Smooth muscle cell (in vitro differentiated cells): Measurements from ENCODE around the gene NR3C2. TPM values are rescaled to one million over a fixed set of nuclear protein-coding genes. Genes with fewer than 3 reads are reported as not detected.

ENCODE experiments used
- DNase-seq: peaks from one replicate; lab custom pipeline; 2025; ENCODE audit not compliant: unreplicated experiment; lab: John Stamatoyannopoulos, UW
- H2AFZ ChIP-seq: fragments of 200-600 bp; sonication (generic); 2 replicates; pipeline ENCODE4 v1.6.0; 2016; ENCODE audit warnings: antibody characterized with exemption, low read depth, mild to moderate bottlenecking
- H3F3A ChIP-seq: fragments of 200-600 bp; sonication (generic); 2 replicates; pipeline ENCODE4 v1.6.0; 2017; ENCODE audit warnings: antibody characterized with exemption, low read depth
- H3K27ac ChIP-seq: fragments of 200-600 bp; sonication (generic); 2 replicates; pipeline ENCODE4 v1.5.1; 2016; ENCODE audit warnings: low read depth, mild to moderate bottlenecking
- H3K27me3 ChIP-seq: fragments of 200-600 bp; sonication (generic); 2 replicates; pipeline ENCODE4 v1.6.1; 2016; ENCODE audit warnings: low read depth, mild to moderate bottlenecking
- H3K36me3 ChIP-seq: fragments of 200-600 bp; sonication (generic); 2 replicates; pipeline ENCODE4 v1.5.1; 2016; ENCODE audit warnings: low read depth
- H3K4me1 ChIP-seq: fragments of 200-600 bp; sonication (generic); 2 replicates; pipeline ENCODE4 v1.5.1; 2016; ENCODE audit warnings: low read depth
- H3K4me2 ChIP-seq: fragments of 200-600 bp; sonication (generic); 2 replicates; pipeline ENCODE4 v1.6.0; 2016; ENCODE audit warnings: mild to moderate bottlenecking
- H3K4me3 ChIP-seq: fragments of 200-600 bp; sonication (generic); 2 replicates; pipeline ENCODE4 v1.5.1; 2016; ENCODE audit warnings: mild to moderate bottlenecking
- H3K79me2 ChIP-seq: fragments of 200-600 bp; sonication (generic); 2 replicates; pipeline ENCODE4 v1.6.0; 2016; ENCODE audit warnings: low read depth, mild to moderate bottlenecking
- H3K9ac ChIP-seq: fragments of 200-600 bp; sonication (generic); 2 replicates; pipeline ENCODE4 v1.6.0; 2016; ENCODE audit warnings: low read depth
- H3K9me3 ChIP-seq: fragments of 200-600 bp; sonication (generic); replicated peaks from 2 replicates; pipeline ENCODE4 v1.5.1; 2016; ENCODE audit warnings: low read depth
- H4K20me1 ChIP-seq: fragments of 200-600 bp; sonication (generic); 2 replicates; pipeline ENCODE4 v1.6.0; 2016; ENCODE audit warnings: low read depth
- CTCF ChIP-seq: fragments of 200-600 bp; sonication (generic); IDR thresholded peaks from 2 replicates; pipeline ENCODE4 v1.5.1; 2017; ENCODE audit warnings: borderline replicate concordance, mild to moderate bottlenecking, antibody characterized with exemption; ENCODE audit not compliant: insufficient read depth, poor library complexity, severe bottlenecking
- WGBS: methylation state at CpG from one replicate; pipeline ENCODE4 v1.1.7; 2016; ENCODE audit warnings: low lambda C conversion rate; 5-methylcytosine and 5-hydroxymethylcytosine counted together
- polyA plus RNA-seq: library from polyadenylated mRNA; unstranded; fragments of >200 nt; fragmentation: Nextera tagmentation; extraction: Ambion mirVana; gene quantifications from 2 replicates; pipeline ENCODE4 v1.2.1, GENCODE V29; 2016
- total RNA-seq: library from RNA; depleted of rRNA; stranded (reverse); fragments of >200 nt; gene quantifications from 2 replicates; pipeline ENCODE4 v1.2.3, GENCODE V29; 2014

NR3C2 gene
- total and polyA plus RNA-seq, 2 experiments from 2014 or later, result 0.09 TPM; not detected in 1

GRCh38 chr4:148380291-148380690 lies 61.9 kb downstream of the NR3C2 start:
- Histone ChIP-seq H4K20me1 (no peaks in the 10 kb centered on the region), H3K27me3 (no peaks in the 10 kb centered on the region), H3F3A (no peaks in the 10 kb centered on the region), H3K4me2 (no peak overlapping the region), H2AFZ (no peak overlapping the region), H3K9ac (no peak overlapping the region), H3K4me1 (no peaks in the 10 kb centered on the region), H3K4me3 (no peak overlapping the region), H3K79me2 (no peaks in the 10 kb centered on the region), H3K27ac (no peak overlapping the region), H3K36me3 (no peaks in the 10 kb centered on the region), H3K9me3 (no peaks in the 10 kb centered on the region)
- no peak for TF ChIP-seq CTCF
- DNase-seq, result no peak
- 91% methylated on average over 4 of the region's 4 CpGs for WGBS

DNA sequence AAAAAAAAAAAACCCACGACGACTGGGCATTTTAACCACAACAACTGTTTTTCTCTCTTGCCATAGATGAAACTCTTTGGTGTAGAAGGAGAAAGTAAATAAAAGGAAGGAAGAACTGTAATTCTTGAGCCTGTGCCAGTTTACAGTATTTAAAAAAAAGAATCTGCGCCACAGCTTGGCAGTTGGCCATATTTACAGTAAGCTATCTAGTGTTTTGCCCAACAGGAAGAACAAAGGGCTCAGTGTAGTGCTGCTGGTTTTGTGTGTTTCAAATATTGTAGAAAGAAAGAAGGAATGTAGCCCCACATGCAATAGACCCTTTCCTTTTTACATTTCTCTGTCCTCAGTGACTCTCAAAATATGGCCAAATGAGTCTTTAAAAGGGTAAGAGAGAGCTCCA lies 66.1 kb downstream of the NR3C2 start:
- no peak for TF ChIP-seq CTCF
- WGBS, result 59% methylated on average over 3 of the region's 3 CpGs
- H3K4me2 ChIP-seq, result peak overlapping the region; percentile 31
- H3K79me2 ChIP-seq, result no peaks in the 10 kb centered on the region
- H3F3A ChIP-seq, result no peaks in the 10 kb centered on the region
- peak overlapping the region; percentile 16 for H3K4me3 ChIP-seq
- no peaks in the 10 kb centered on the region for H4K20me1 ChIP-seq
- no peaks in the 10 kb centered on the region for H3K27me3 ChIP-seq
- H2AFZ ChIP-seq, result peak overlapping the region; percentile 43
- no peak for DNase-seq
- no peaks in the 10 kb centered on the region for H3K9me3 ChIP-seq
- no peak overlapping the region for H3K27ac ChIP-seq
- no peaks in the 10 kb centered on the region for H3K36me3 ChIP-seq
- no peak overlapping the region for H3K9ac ChIP-seq
- no peaks in the 10 kb centered on the region for H3K4me1 ChIP-seq

GRCh38 chr4:148375584-148375983 lies 66.6 kb downstream of the NR3C2 start:
- H2AFZ ChIP-seq, result no peak overlapping the region
- no peaks in the 10 kb centered on the region for H3K79me2 ChIP-seq
- no peaks in the 10 kb centered on the region for H4K20me1 ChIP-seq
- no peaks in the 10 kb centered on the region for H3F3A ChIP-seq
- no peaks in the 10 kb centered on the region for H3K4me1 ChIP-seq
- H3K4me3 ChIP-seq, result no peak overlapping the region
- DNase-seq, result no peak
- H3K9ac ChIP-seq, result no peak overlapping the region
- no peak overlapping the region for H3K4me2 ChIP-seq
- H3K9me3 ChIP-seq, result no peaks in the 10 kb centered on the region
- H3K27me3 ChIP-seq, result no peaks in the 10 kb centered on the region
- TF ChIP-seq CTCF, result no peak
- no peaks in the 10 kb centered on the region for H3K36me3 ChIP-seq
- H3K27ac ChIP-seq, result no peak overlapping the region
- WGBS, result 92% methylated on average over 3 of the region's 3 CpGs

DNA sequence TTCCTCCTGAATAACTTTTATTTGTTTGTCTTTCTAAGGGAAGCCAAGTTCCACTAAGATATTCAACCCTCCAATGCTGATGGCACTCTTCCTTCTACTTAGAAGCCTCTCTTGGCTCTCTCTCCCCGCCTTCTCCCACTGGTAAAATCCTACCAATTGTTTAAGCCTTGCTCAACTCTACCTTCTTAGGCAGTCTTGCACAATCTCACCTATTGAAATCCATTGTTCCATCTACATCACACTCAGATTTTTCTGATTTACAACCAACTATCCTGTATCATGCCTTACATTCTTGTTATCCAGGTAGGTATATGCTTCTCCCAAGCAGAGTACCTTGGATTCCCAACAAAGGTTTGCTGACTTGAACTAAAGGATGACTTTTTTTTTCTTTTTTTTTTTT lies 69.1 kb downstream of the NR3C2 start:
- Histone ChIP-seq H2AFZ (no peak overlapping the region), H3F3A (no peaks in the 10 kb centered on the region), H3K4me3 (no peak overlapping the region), H3K4me1 (no peaks in the 10 kb centered on the region), H3K36me3 (no peaks in the 10 kb centered on the region), H3K4me2 (no peak overlapping the region), H3K27me3 (peaks cover 3% of the 10 kb centered on the region), H3K9ac (no peak overlapping the region), H4K20me1 (no peaks in the 10 kb centered on the region), H3K9me3 (no peaks in the 10 kb centered on the region), H3K27ac (no peak overlapping the region), H3K79me2 (no peaks in the 10 kb centered on the region)
- 45% methylated on average over 1 of the region's 1 CpG for WGBS
- DNase-seq, result no peak
- no peak for TF ChIP-seq CTCF
